ENCODE measurements around the gene TNRC6C. TPM values are rescaled to one million over a fixed set of nuclear protein-coding genes. Genes with fewer than 3 reads are reported as not detected.

Gene TNRC6C
- total RNA-seq, 4 donors from 2014 or later: 5.3 to 15.4 (median 6.8) TPM

DNA sequence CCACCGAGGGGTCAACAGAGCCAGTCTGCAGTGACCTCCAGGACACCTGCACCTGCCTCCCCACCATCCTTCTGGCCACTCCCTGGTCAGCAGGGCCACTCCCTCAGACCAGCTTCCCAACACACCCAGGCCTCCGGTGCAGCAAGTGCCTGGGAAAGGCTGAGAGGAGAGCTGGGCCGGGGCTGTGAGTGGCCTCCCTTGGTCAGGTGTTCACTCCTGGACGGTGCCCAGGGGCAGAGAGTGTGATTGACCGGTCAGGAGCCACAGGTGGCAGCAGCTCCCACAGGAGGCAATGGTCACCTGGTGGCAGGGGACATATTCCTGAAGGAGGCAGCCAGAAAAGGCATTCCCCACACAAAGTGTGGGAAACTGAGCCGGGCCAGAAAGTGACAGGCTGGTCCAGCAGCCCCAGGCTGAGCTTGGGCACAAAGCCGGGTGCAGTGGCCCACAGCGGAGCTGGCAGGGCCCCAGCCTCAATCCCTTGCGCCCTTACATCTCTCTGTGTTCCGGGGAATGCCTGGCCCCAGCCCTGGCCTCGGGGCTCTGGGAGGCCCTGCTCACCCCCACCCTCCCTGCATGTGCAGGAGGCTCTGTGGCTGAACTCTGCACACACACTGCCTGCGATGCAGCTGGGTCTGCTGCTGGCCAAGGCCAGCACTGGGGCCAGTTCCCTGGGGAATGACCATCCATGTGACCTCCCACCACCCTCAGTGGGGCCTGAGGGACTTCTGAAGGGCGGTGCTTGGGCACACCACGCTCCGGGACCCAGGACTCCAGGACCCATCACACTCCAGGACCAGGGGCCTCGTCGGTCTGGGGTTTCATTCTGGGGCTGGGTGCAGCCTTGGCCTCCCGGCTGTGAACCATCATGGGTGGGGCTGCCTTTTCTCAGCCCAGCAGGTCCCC, 186.5 kb downstream of the TNRC6C start:
- H3K4me3 ChIP-seq (ENCODE audit: low read depth, poor library complexity, severe bottlenecking): no peak overlapping the region
- intact Hi-C loops (cut with DNase I; ENCODE audit: low total_unique reads): no loop called here
- DNase-seq (ENCODE audit: low spot score in 2 of 2): no peak
- WGBS, 2 donors: 46 to 47% methylated on average over 10 to 15 of the region's 18 CpGs
- TF ChIP-seq, protein P1, sequence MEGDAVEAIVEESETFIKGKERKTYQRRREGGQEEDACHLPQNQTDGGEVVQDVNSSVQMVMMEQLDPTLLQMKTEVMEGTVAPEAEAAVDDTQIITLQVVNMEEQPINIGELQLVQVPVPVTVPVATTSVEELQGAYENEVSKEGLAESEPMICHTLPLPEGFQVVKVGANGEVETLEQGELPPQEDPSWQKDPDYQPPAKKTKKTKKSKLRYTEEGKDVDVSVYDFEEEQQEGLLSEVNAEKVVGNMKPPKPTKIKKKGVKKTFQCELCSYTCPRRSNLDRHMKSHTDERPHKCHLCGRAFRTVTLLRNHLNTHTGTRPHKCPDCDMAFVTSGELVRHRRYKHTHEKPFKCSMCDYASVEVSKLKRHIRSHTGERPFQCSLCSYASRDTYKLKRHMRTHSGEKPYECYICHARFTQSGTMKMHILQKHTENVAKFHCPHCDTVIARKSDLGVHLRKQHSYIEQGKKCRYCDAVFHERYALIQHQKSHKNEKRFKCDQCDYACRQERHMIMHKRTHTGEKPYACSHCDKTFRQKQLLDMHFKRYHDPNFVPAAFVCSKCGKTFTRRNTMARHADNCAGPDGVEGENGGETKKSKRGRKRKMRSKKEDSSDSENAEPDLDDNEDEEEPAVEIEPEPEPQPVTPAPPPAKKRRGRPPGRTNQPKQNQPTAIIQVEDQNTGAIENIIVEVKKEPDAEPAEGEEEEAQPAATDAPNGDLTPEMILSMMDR (IDR thresholded peaks at IDR 0.05): no peak
- TF ChIP-seq POLR2A (IDR thresholded peaks at IDR 0.05): no peak

DNA sequence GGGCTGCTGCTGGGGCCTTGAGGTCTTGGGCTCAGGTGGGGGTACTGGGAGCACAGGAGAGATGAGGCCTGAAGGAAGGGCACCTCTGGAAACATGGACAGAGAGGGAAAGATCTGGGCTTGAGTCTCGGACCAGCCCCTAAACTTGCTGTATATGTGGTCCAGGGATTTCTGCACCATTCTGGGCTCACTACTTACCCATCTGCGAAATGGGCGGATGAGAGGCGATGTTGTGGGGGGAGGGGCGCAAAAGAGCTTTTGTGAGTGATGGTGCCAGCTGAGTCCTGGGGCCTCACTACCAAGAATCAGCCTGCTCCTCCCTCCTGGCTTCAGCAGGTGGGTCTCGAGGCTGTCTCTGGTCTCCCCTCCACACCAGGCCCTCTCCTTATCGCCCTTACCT, 188.0 kb downstream of the TNRC6C start:
- intact Hi-C loops (cut with DNase I; ENCODE audit: low total_unique reads): no loop called here
- 95 to 98% methylated on average over 7 of the region's 7 CpGs for WGBS, 2 donors
- no peak overlapping the region for H3K4me3 ChIP-seq (ENCODE audit: low read depth, poor library complexity, severe bottlenecking)
- TF ChIP-seq, protein P1 (IDR thresholded peaks at IDR 0.05): no peak
- no peak for TF ChIP-seq POLR2A (IDR thresholded peaks at IDR 0.05)
- no peak for DNase-seq (ENCODE audit: low spot score in 2 of 2)

- H3K4me3 ChIP-seq (ENCODE audit: low read depth, poor library complexity, severe bottlenecking): no peak overlapping the region
- 81 to 89% methylated on average over 5 to 6 of the region's 6 CpGs for WGBS, 2 donors
- intact Hi-C loops (cut with DNase I; ENCODE audit: low total_unique reads): no loop called here
- no peak for DNase-seq (ENCODE audit: low spot score in 2 of 2)
- TF ChIP-seq, protein P1 (IDR thresholded peaks at IDR 0.05): no peak
- TF ChIP-seq POLR2A (IDR thresholded peaks at IDR 0.05): no peak
Measured at GRCh38 chr17:78146881-78147280, 188.4 kb downstream of the TNRC6C start.

- no peak for TF ChIP-seq POLR2A (IDR thresholded peaks at IDR 0.05)
- TF ChIP-seq, protein P1 (IDR thresholded peaks at IDR 0.05): no peak
- WGBS, 2 donors: 49 to 61% methylated on average over 8 of the region's 8 CpGs
- intact Hi-C loops (cut with DNase I; ENCODE audit: low total_unique reads): no loop called here
- H3K4me3 ChIP-seq (ENCODE audit: low read depth, poor library complexity, severe bottlenecking): no peak overlapping the region
- DNase-seq (ENCODE audit: low spot score in 2 of 2): no peak
Measured at GRCh38 chr17:78147315-78147998, 189.0 kb downstream of the TNRC6C start.

DNA sequence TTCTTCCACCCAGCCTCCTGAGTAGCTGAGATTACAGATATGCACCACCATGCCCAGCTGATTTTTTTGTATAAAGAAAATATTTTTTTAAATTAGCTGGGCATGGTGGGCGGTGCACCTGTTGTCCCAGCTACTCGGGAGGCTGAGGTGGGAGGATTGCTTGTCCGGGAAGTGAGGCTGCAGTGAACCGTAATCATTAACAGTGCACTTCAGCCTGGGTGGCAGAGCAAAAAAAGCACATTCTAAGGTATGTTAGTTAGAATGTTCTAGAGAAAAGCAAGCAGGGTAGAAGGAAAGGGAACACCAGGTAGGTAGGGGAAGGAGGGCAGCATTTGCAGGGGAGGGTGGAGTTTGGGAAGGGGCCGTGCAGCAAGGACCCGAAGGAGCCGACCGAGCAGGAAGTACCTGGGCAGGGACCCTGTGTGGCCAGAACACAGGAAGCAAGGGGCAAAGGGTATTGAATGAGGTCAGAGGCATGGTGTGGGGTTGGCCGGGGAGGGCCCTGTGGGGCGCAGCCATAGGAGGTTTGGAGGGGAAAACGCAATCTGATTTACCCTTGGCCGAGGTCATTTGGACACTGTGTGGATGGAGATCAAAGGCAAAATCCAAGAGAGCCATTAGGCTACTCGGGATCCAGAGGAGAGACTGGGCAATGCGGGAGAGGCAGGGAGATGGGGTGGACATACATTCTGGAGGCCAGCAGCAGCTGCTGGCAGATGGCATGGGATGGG, 189.9 kb downstream of the TNRC6C start:
- TF ChIP-seq POLR2A (IDR thresholded peaks at IDR 0.05): no peak
- TF ChIP-seq, protein P1 (IDR thresholded peaks at IDR 0.05): no peak
- DNase-seq (ENCODE audit: low spot score in 2 of 2): no peak
- intact Hi-C loops (cut with DNase I; ENCODE audit: low total_unique reads): no loop called here
- H3K4me3 ChIP-seq (ENCODE audit: low read depth, poor library complexity, severe bottlenecking): no peak overlapping the region
- 75 to 76% methylated on average over 14 of the region's 14 CpGs for WGBS, 2 donors

All from lower leg skin (tissue), 4 donors.